ENCODE data around the gene CEP350.
"Not testable (repeated sequence)": the region's sequence is repeated elsewhere in the genome, so short reads cannot be mapped to it uniquely, and the experiment has no call there.

The CEP350 gene

GRCh38 chr1:179941454-179941853 is 13.2 kb upstream of the CEP350 start:
- DNase-seq: no peak

- no peak for DNase-seq
These were observed 4.0 kb upstream of the CEP350 start for GRCh38 chr1:179950651-179951050.

- DNase-seq: no peak
These were observed 3.0 kb upstream of the CEP350 start for GRCh38 chr1:179951383-179952144.

- no peak for DNase-seq
These were observed 2.4 kb upstream of the CEP350 start for GRCh38 chr1:179952186-179952585.

- DNase-seq: no peak
These were observed 577 bp upstream of the CEP350 start for GRCh38 chr1:179953974-179954492.

GRCh38 chr1:179955287-179955680 is 674 bp downstream of the CEP350 start:
- DNase-seq: no peak

GRCh38 chr1:179955731-179956130 is 1.1 kb downstream of the CEP350 start:
- DNase-seq: no peak

- DNase-seq: no peak
These were observed 3.7 kb downstream of the CEP350 start for GRCh38 chr1:179958359-179958758.

- not testable (repeated sequence) for DNase-seq
These were observed 7.6 kb downstream of the CEP350 start for GRCh38 chr1:179962168-179962567.

- DNase-seq: no peak
These were observed 11.9 kb downstream of the CEP350 start for GRCh38 chr1:179966551-179966950.

- DNase-seq: no peak
These were observed 13.8 kb downstream of the CEP350 start for GRCh38 chr1:179968284-179968993.

GRCh38 chr1:179968994-179969919 is 14.6 kb downstream of the CEP350 start:
- DNase-seq: no peak

GRCh38 chr1:179969962-179970361 is 15.4 kb downstream of the CEP350 start:
- DNase-seq: no peak

GRCh38 chr1:179971563-179972496 is 17.2 kb downstream of the CEP350 start:
- no peak for DNase-seq

GRCh38 chr1:179973198-179974110 is 18.8 kb downstream of the CEP350 start:
- no peak for DNase-seq

GRCh38 chr1:179976970-179977651 is 22.5 kb downstream of the CEP350 start:
- no peak for DNase-seq

GRCh38 chr1:179978199-179979079 is 23.8 kb downstream of the CEP350 start:
- DNase-seq: no peak

- DNase-seq: no peak
These were observed 29.5 kb downstream of the CEP350 start for GRCh38 chr1:179984101-179984500.

- DNase-seq: no peak
These were observed 30.3 kb downstream of the CEP350 start for GRCh38 chr1:179984942-179985341.

Data from NCI-H1436 treated with DMSO at 0.1 percent for 48 hours (cell line).